Measurements from ENCODE around the gene PPP6R3.

DNA sequence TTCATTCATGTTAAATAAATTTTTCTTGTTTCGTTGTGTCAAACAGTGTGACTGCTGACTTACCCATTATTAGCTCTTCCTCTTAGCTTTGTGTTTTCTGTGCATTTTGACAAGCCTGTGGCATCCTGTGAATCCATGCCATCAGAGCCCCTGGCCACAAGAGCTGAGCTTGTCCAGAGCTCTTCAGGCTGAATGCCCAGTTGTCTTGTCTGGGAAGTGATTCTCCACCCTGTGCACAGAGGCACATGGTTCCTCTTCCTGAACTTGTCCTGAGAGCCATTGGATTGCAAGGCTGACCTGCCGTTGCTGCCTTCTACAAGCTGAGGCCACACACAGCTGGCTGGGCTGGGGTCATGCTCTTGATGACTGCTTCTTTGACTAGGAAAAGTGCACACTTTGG lies 64.1 kb downstream of the PPP6R3 start:
- TF ChIP-seq, protein P1, sequence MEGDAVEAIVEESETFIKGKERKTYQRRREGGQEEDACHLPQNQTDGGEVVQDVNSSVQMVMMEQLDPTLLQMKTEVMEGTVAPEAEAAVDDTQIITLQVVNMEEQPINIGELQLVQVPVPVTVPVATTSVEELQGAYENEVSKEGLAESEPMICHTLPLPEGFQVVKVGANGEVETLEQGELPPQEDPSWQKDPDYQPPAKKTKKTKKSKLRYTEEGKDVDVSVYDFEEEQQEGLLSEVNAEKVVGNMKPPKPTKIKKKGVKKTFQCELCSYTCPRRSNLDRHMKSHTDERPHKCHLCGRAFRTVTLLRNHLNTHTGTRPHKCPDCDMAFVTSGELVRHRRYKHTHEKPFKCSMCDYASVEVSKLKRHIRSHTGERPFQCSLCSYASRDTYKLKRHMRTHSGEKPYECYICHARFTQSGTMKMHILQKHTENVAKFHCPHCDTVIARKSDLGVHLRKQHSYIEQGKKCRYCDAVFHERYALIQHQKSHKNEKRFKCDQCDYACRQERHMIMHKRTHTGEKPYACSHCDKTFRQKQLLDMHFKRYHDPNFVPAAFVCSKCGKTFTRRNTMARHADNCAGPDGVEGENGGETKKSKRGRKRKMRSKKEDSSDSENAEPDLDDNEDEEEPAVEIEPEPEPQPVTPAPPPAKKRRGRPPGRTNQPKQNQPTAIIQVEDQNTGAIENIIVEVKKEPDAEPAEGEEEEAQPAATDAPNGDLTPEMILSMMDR (conservative IDR thresholded peaks at IDR 0.05; ENCODE audit: low read depth, low read length), result no peak
- TF ChIP-seq EZH2 (IDR thresholded peaks at IDR 0.05; ENCODE audit: borderline replicate concordance, low read depth, low read length, poor library complexity, severe bottlenecking), result no peak
